Neuron (in vitro differentiated cells): ENCODE measurements around the gene DIAPH1.

Source experiments
- H2AFZ ChIP-seq: one replicate; pipeline ENCODE4 v1.6.1; 2013; ENCODE audit warnings: low read depth, mild to moderate bottlenecking, inconsistent platforms, low read length, moderate library complexity
- H3K27me3 ChIP-seq: one replicate; pipeline ENCODE4 v1.6.1; 2013; ENCODE audit warnings: low read length; ENCODE audit not compliant: insufficient read depth
- H3K36me3 ChIP-seq: one replicate; pipeline ENCODE4 v1.6.1; 2013; ENCODE audit warnings: low read length; ENCODE audit not compliant: insufficient read depth
- H3K4me1 ChIP-seq: one replicate; pipeline ENCODE4 v1.6.1; 2013; ENCODE audit warnings: low read length; ENCODE audit not compliant: insufficient read depth
- H3K4me3 ChIP-seq: 2 replicates; pipeline ENCODE4 v1.5.1; 2013; ENCODE audit warnings: mild to moderate bottlenecking, low read length, moderate library complexity
- H3K9me3 ChIP-seq: one replicate; pipeline ENCODE4 v1.6.1; 2013; ENCODE audit warnings: low read length

The DIAPH1 gene

GRCh38 chr5:141515141-141515540 is 103.7 kb downstream of the DIAPH1 start:
- no peak overlapping the region for H3K4me3 ChIP-seq
- H3K36me3 ChIP-seq: peaks cover 40% of the 10 kb centered on the region
- no peaks in the 10 kb centered on the region for H3K27me3 ChIP-seq
- peaks cover 3% of the 10 kb centered on the region for H3K9me3 ChIP-seq
- peaks cover 30% of the 10 kb centered on the region for H3K4me1 ChIP-seq
- no peak overlapping the region for H2AFZ ChIP-seq

GRCh38 chr5:141514330-141515133 is 104.3 kb downstream of the DIAPH1 start:
- Histone ChIP-seq H3K4me1 (peaks cover 33% of the 10 kb centered on the region), H3K36me3 (peaks cover 37% of the 10 kb centered on the region)

GRCh38 chr5:141513627-141514329 is 105.0 kb downstream of the DIAPH1 start:
- Histone ChIP-seq H3K9me3 (peaks cover 3% of the 10 kb centered on the region), H2AFZ (peak overlapping the region; percentile 4), H3K4me1 (peaks cover 41% of the 10 kb centered on the region), H3K36me3 (peaks cover 31% of the 10 kb centered on the region), H3K4me3 (peak overlapping the region; percentile 43), H3K27me3 (no peaks in the 10 kb centered on the region)

More at GRCh38 chr5:141514330-141515133, 104.3 kb downstream of the DIAPH1 start:
- peaks cover 3% of the 10 kb centered on the region for H3K9me3 ChIP-seq
- no peaks in the 10 kb centered on the region for H3K27me3 ChIP-seq
- no peak overlapping the region for H2AFZ ChIP-seq
- peak overlapping the region; percentile 43 for H3K4me3 ChIP-seq

GRCh38 chr5:141512911-141513626 is 105.7 kb downstream of the DIAPH1 start:
- H3K27me3 ChIP-seq: no peaks in the 10 kb centered on the region
- peaks cover 47% of the 10 kb centered on the region for H3K4me1 ChIP-seq
- peak overlapping the region; percentile 43 for H3K4me3 ChIP-seq
- H3K36me3 ChIP-seq: peaks cover 29% of the 10 kb centered on the region
- H3K9me3 ChIP-seq: peaks cover 3% of the 10 kb centered on the region
- peak overlapping the region; percentile 4 for H2AFZ ChIP-seq

- Histone ChIP-seq H3K4me1 (peaks cover 53% of the 10 kb centered on the region), H3K9me3 (peaks cover 3% of the 10 kb centered on the region), H2AFZ (no peak overlapping the region), H3K4me3 (no peak overlapping the region), H3K27me3 (no peaks in the 10 kb centered on the region), H3K36me3 (peaks cover 25% of the 10 kb centered on the region)
Measured at GRCh38 chr5:141512390-141512910, 106.3 kb downstream of the DIAPH1 start.

GRCh38 chr5:141511771-141512325 is 107.0 kb downstream of the DIAPH1 start:
- H3K4me3 ChIP-seq: no peak overlapping the region
- H3K36me3 ChIP-seq: peaks cover 23% of the 10 kb centered on the region
- peaks cover 3% of the 10 kb centered on the region for H3K9me3 ChIP-seq
- no peak overlapping the region for H2AFZ ChIP-seq
- no peaks in the 10 kb centered on the region for H3K27me3 ChIP-seq
- H3K4me1 ChIP-seq: peaks cover 58% of the 10 kb centered on the region

- H3K9me3 ChIP-seq: peaks cover 3% of the 10 kb centered on the region
- peaks cover 59% of the 10 kb centered on the region for H3K4me1 ChIP-seq
- no peak overlapping the region for H3K4me3 ChIP-seq
- no peaks in the 10 kb centered on the region for H3K27me3 ChIP-seq
- H2AFZ ChIP-seq: no peak overlapping the region
- H3K36me3 ChIP-seq: peaks cover 18% of the 10 kb centered on the region
Measured at GRCh38 chr5:141510850-141511601, 107.8 kb downstream of the DIAPH1 start.

- no peak overlapping the region for H3K4me3 ChIP-seq
- H3K4me1 ChIP-seq: peaks cover 55% of the 10 kb centered on the region
- peaks cover 3% of the 10 kb centered on the region for H3K9me3 ChIP-seq
- peaks cover 20% of the 10 kb centered on the region for H3K36me3 ChIP-seq
- no peak overlapping the region for H2AFZ ChIP-seq
- H3K27me3 ChIP-seq: no peaks in the 10 kb centered on the region
Measured at GRCh38 chr5:141510160-141510559, 108.6 kb downstream of the DIAPH1 start.

- peaks cover 43% of the 10 kb centered on the region for H3K4me1 ChIP-seq
- H3K27me3 ChIP-seq: no peaks in the 10 kb centered on the region
- H3K4me3 ChIP-seq: peak overlapping the region; percentile 33
- H3K36me3 ChIP-seq: peaks cover 20% of the 10 kb centered on the region
- peaks cover 3% of the 10 kb centered on the region for H3K9me3 ChIP-seq
- H2AFZ ChIP-seq: peak overlapping the region; percentile 40
Measured at GRCh38 chr5:141508798-141509611, 109.8 kb downstream of the DIAPH1 start.

- Histone ChIP-seq H3K36me3 (peaks cover 20% of the 10 kb centered on the region), H3K4me3 (peak overlapping the region; percentile 32)
Measured at GRCh38 chr5:141508440-141508797, 110.4 kb downstream of the DIAPH1 start.

GRCh38 chr5:141507387-141508091 is 111.3 kb downstream of the DIAPH1 start:
- H3K4me3 ChIP-seq: no peak overlapping the region
- peaks cover 3% of the 10 kb centered on the region for H3K9me3 ChIP-seq
- peaks cover 20% of the 10 kb centered on the region for H3K36me3 ChIP-seq
- H3K4me1 ChIP-seq: peaks cover 31% of the 10 kb centered on the region
- H3K27me3 ChIP-seq: no peaks in the 10 kb centered on the region
- H2AFZ ChIP-seq: no peak overlapping the region

More at GRCh38 chr5:141508440-141508797, 110.4 kb downstream of the DIAPH1 start:
- peak overlapping the region; percentile 40 for H2AFZ ChIP-seq
- H3K27me3 ChIP-seq: no peaks in the 10 kb centered on the region
- H3K9me3 ChIP-seq: peaks cover 3% of the 10 kb centered on the region
- peaks cover 37% of the 10 kb centered on the region for H3K4me1 ChIP-seq
